Lung (tissue), 12 donors: Measurements from ENCODE around the gene MAN1A1. TPM values are rescaled to one million over a fixed set of nuclear protein-coding genes. Genes with fewer than 3 reads are reported as not detected.

Experiments used
- ATAC-seq: fragments of 200-7000 bp; cut with Tn5 transposase; one replicate; pipeline ENCODE4 v1.9.1; 2020; ENCODE audit warnings: moderate number of reproducible peaks; ENCODE audit not compliant: insufficient read depth, low FRiP score
- DNase-seq, 3 donors: peaks; one replicate each; pipeline ENCODE4 v3.0.0-alpha.2; 2013 to 2017
- H3K27ac ChIP-seq, 2 donors: one replicate each; pipeline ENCODE4 v1.5.1; 2013; ENCODE audit warnings: mild to moderate bottlenecking in 2 of 2, moderate library complexity in 2 of 2, control low read depth in 1 of 2, inconsistent platforms in 1 of 2, low read depth in 1 of 2, low read length in 1 of 2
- H3K27me3 ChIP-seq, 3 donors: one replicate each; pipeline ENCODE4 v1.5.1; 2013; ENCODE audit warnings: low read length in 2 of 3; ENCODE audit not compliant: control insufficient read depth in 3 of 3, insufficient read depth in 3 of 3
- H3K36me3 ChIP-seq, 4 donors: one replicate each; pipeline ENCODE4 v1.5.1; 2013; ENCODE audit warnings: low read length in 4 of 4, mild to moderate bottlenecking in 1 of 4, moderate library complexity in 1 of 4; ENCODE audit not compliant: control insufficient read depth in 4 of 4, insufficient read depth in 4 of 4
- H3K4me1 ChIP-seq, 5 donors: one replicate each; pipeline ENCODE4 v1.5.1; 2013; ENCODE audit warnings: low read length in 5 of 5, mild to moderate bottlenecking in 2 of 5, moderate library complexity in 1 of 5; ENCODE audit not compliant: control insufficient read depth in 5 of 5, insufficient read depth in 5 of 5
- H3K4me3 ChIP-seq: one replicate; pipeline ENCODE4 v1.5.1; 2013; ENCODE audit warnings: mild to moderate bottlenecking, control low read depth, moderate library complexity
- H3K9ac ChIP-seq, 2 donors: one replicate each; pipeline ENCODE4 v1.5.1; 2013; ENCODE audit warnings: low read length in 2 of 2, control low read depth in 1 of 2; ENCODE audit not compliant: insufficient read depth in 1 of 2
- H3K9me3 ChIP-seq, 4 donors: one replicate each; pipeline ENCODE4 v1.5.1; 2013; ENCODE audit warnings: low read length in 3 of 4, mild to moderate bottlenecking in 1 of 4, moderate library complexity in 1 of 4; ENCODE audit not compliant: control insufficient read depth in 4 of 4, insufficient read depth in 3 of 4
- WGBS, 2 donors: extraction: QIAGEN DNeasy Blood & Tissue Kit; methylation state at CpG; one replicate each; pipeline ENCODE4 v1.1.7; 2013; 5-methylcytosine and 5-hydroxymethylcytosine counted together
- polyA plus RNA-seq, 2 donors: library from polyadenylated mRNA; stranded (reverse); fragments of 200-250 nt; gene quantifications; one replicate each; pipeline ENCODE4 v1.2.1, GENCODE V29; 2013
- total RNA-seq, 2 donors: library from RNA; depleted of rRNA in 1 of 2; stranded (reverse); fragments of >200 nt in 1 of 2; gene quantifications; one replicate each; pipeline ENCODE4 v1.2.1, GENCODE V29; 2014 to 2021
- TF ChIP-seq, protein P1 (sequence below): IDR thresholded peaks from 2 replicates; pipeline ENCODE4 v1.5.1; 2012; ENCODE audit warnings: mild to moderate bottlenecking; ENCODE audit errors: control extremely low read depth, extremely low read depth
- donor health status: control.
- donor health status: control.
- donor health status: Bipolar disorder and iron deficiency.
- donor health status: healthy.
- donor health status: DM: yes; HTN: yes; CAD: no.

Gene MAN1A1
- total and polyA plus RNA-seq, 4 donors = 13.9 to 71.0 (median 48.2) TPM

DNA sequence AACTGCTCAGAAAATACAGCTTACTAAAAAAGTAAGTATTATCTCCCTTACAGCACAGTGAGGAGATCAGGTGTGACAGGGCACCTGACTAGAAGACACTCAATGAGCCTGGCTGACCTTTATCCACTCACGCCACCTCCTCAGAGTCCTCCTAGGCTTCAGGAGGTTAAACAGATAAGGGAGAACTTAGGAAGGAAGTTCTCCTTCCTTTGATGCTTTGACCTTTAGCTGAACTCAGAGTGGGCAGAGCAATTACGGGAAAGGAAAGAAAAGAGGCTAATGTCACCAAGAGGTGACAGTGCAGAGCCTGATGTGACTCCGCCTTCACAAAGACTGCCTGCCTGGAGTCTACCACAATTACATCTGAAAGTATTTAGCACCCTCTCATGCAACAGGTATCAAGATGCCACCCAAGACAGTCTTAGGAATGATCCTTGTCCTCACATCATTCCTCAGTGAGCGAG, 36.7 kb downstream of the MAN1A1 start:
- ATAC-seq (peak; percentile 22), DNase-seq (no peak)
- H3K36me3 ChIP-seq = no peaks in the 10 kb centered on the region
- H3K27ac ChIP-seq = peak overlapping the region in 1 of 2 donors; percentile 33
- no peak overlapping the region for H3K9ac ChIP-seq
- H3K4me1 ChIP-seq = peaks cover 0 to 12% (median 6%) of the 10 kb centered on the region in 5 donors
- H3K4me3 ChIP-seq = no peak overlapping the region
- H3K27me3 ChIP-seq = no peaks in the 10 kb centered on the region
- TF ChIP-seq, protein P1, sequence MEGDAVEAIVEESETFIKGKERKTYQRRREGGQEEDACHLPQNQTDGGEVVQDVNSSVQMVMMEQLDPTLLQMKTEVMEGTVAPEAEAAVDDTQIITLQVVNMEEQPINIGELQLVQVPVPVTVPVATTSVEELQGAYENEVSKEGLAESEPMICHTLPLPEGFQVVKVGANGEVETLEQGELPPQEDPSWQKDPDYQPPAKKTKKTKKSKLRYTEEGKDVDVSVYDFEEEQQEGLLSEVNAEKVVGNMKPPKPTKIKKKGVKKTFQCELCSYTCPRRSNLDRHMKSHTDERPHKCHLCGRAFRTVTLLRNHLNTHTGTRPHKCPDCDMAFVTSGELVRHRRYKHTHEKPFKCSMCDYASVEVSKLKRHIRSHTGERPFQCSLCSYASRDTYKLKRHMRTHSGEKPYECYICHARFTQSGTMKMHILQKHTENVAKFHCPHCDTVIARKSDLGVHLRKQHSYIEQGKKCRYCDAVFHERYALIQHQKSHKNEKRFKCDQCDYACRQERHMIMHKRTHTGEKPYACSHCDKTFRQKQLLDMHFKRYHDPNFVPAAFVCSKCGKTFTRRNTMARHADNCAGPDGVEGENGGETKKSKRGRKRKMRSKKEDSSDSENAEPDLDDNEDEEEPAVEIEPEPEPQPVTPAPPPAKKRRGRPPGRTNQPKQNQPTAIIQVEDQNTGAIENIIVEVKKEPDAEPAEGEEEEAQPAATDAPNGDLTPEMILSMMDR = no peak
- no peaks in the 10 kb centered on the region for H3K9me3 ChIP-seq
- WGBS, 2 donors = 55 to 58% methylated on average over 4 of the region's 4 CpGs

GRCh38 chr6:119312441-119312840, 37.1 kb downstream of the MAN1A1 start:
- TF ChIP-seq, protein P1 = no peak
- peaks cover 0 to 12% (median 6%) of the 10 kb centered on the region in 5 donors for H3K4me1 ChIP-seq
- H3K4me3 ChIP-seq = no peak overlapping the region
- WGBS, 2 donors = 92 to 97% methylated on average over 4 of the region's 4 CpGs
- no peaks in the 10 kb centered on the region for H3K27me3 ChIP-seq
- H3K27ac ChIP-seq = peak overlapping the region in 1 of 2 donors; percentile 46
- no peak for DNase-seq
- H3K9me3 ChIP-seq = no peaks in the 10 kb centered on the region
- H3K36me3 ChIP-seq = no peaks in the 10 kb centered on the region
- no peak for ATAC-seq
- no peak overlapping the region for H3K9ac ChIP-seq

DNA sequence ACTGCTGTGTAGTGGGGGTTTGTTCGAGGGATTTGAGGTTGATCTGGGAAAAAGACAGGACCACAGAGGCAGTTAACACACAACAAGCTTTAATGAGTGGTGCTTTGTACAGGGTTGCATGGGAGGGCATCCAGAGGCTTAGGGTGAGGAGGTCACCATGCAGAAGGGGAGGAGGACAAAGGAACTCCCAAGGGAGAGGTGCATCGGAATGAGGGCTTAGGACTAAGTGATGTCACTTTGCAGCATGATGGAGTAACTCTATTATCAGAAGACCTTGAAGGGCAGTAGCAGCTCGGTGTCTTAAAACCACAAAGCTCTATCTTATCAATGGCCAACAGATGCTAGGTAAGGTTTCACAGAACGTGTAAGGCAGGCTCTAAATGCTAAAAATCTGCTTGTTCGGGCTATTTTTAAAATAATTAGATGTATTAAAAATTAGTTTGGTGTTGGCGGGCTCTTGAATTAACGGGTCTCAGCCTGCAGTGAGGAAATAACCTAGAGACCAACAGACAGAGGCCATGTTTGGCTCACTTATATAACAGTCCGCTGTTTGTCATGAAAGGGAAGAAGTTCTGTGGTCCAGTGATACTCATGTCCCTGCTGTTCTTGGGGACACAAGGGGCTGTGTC, 37.9 kb downstream of the MAN1A1 start:
- TF ChIP-seq, protein P1 = no peak
- DNase-seq (no peak), ATAC-seq (no peak)
- H3K36me3 ChIP-seq = peaks cover 0 to under 1% (median under 1%) of the 10 kb centered on the region in 4 donors
- 85 to 94% methylated on average over 8 of the region's 8 CpGs for WGBS, 2 donors
- no peak overlapping the region for H3K27ac ChIP-seq
- no peaks in the 10 kb centered on the region for H3K27me3 ChIP-seq
- H3K9ac ChIP-seq = no peak overlapping the region
- no peak overlapping the region for H3K4me3 ChIP-seq
- no peaks in the 10 kb centered on the region for H3K9me3 ChIP-seq
- H3K4me1 ChIP-seq = peaks cover 0 to 12% (median 6%) of the 10 kb centered on the region in 5 donors
